ENCODE data around the gene UROC1. TPM values are rescaled to one million over a fixed set of nuclear protein-coding genes. Genes with fewer than 3 reads are reported as not detected.

The UROC1 gene
- total RNA-seq, 1 donor from 2014 or later, result not detected

- Mint-ChIP-seq H3K4me1 (ENCODE audit: low read depth, unreplicated experiment) (peaks cover 6% of the 10 kb centered on the region), H3K36me3 (ENCODE audit: unreplicated experiment) (no peaks in the 10 kb centered on the region), H3K27me3 (ENCODE audit: unreplicated experiment) (no peaks in the 10 kb centered on the region), H3K4me3 (ENCODE audit: unreplicated experiment) (no peak overlapping the region), H3K27ac (ENCODE audit: unreplicated experiment) (no peak overlapping the region), H3K9me3 (ENCODE audit: unreplicated experiment) (no peaks in the 10 kb centered on the region)
- no peak for TF ChIP-seq CTCF (IDR thresholded peaks at IDR 0.05; ENCODE audit: partially characterized antibody, unreplicated experiment)
- no peak for DNase-seq
Measured at GRCh38 chr3:126461450-126462070, 56.0 kb downstream of the UROC1 start.

GRCh38 chr3:126460381-126460780 lies 57.2 kb downstream of the UROC1 start:
- H3K27ac Mint-ChIP-seq (ENCODE audit: unreplicated experiment), result no peak overlapping the region
- no peak for DNase-seq
- no peaks in the 10 kb centered on the region for H3K27me3 Mint-ChIP-seq (ENCODE audit: unreplicated experiment)
- no peaks in the 10 kb centered on the region for H3K9me3 Mint-ChIP-seq (ENCODE audit: unreplicated experiment)
- no peak for TF ChIP-seq CTCF (IDR thresholded peaks at IDR 0.05; ENCODE audit: partially characterized antibody, unreplicated experiment)
- H3K4me3 Mint-ChIP-seq (ENCODE audit: unreplicated experiment), result no peak overlapping the region
- no peaks in the 10 kb centered on the region for H3K36me3 Mint-ChIP-seq (ENCODE audit: unreplicated experiment)
- peaks cover 3% of the 10 kb centered on the region for H3K4me1 Mint-ChIP-seq (ENCODE audit: low read depth, unreplicated experiment)

GRCh38 chr3:126459763-126460127 lies 57.8 kb downstream of the UROC1 start:
- TF ChIP-seq CTCF (IDR thresholded peaks at IDR 0.05; ENCODE audit: partially characterized antibody, unreplicated experiment), result no peak
- no peak overlapping the region for H3K27ac Mint-ChIP-seq (ENCODE audit: unreplicated experiment)
- no peak for DNase-seq
- H3K36me3 Mint-ChIP-seq (ENCODE audit: unreplicated experiment), result no peaks in the 10 kb centered on the region
- no peaks in the 10 kb centered on the region for H3K27me3 Mint-ChIP-seq (ENCODE audit: unreplicated experiment)
- peaks cover 3% of the 10 kb centered on the region for H3K4me1 Mint-ChIP-seq (ENCODE audit: low read depth, unreplicated experiment)
- H3K9me3 Mint-ChIP-seq (ENCODE audit: unreplicated experiment), result no peaks in the 10 kb centered on the region
- H3K4me3 Mint-ChIP-seq (ENCODE audit: unreplicated experiment), result no peak overlapping the region

GRCh38 chr3:126459111-126459762 lies 58.3 kb downstream of the UROC1 start:
- Mint-ChIP-seq H3K9me3 (ENCODE audit: unreplicated experiment) (no peaks in the 10 kb centered on the region), H3K4me1 (ENCODE audit: low read depth, unreplicated experiment) (peaks cover 3% of the 10 kb centered on the region), H3K4me3 (ENCODE audit: unreplicated experiment) (no peak overlapping the region), H3K27ac (ENCODE audit: unreplicated experiment) (no peak overlapping the region), H3K27me3 (ENCODE audit: unreplicated experiment) (no peaks in the 10 kb centered on the region), H3K36me3 (ENCODE audit: unreplicated experiment) (no peaks in the 10 kb centered on the region)
- no peak for TF ChIP-seq CTCF (IDR thresholded peaks at IDR 0.05; ENCODE audit: partially characterized antibody, unreplicated experiment)
- no peak for DNase-seq

GRCh38 chr3:126456766-126457388 lies 60.7 kb downstream of the UROC1 start:
- no peak for TF ChIP-seq CTCF (IDR thresholded peaks at IDR 0.05; ENCODE audit: partially characterized antibody, unreplicated experiment)
- no peaks in the 10 kb centered on the region for H3K36me3 Mint-ChIP-seq (ENCODE audit: unreplicated experiment)
- H3K4me3 Mint-ChIP-seq (ENCODE audit: unreplicated experiment), result no peak overlapping the region
- no peaks in the 10 kb centered on the region for H3K27me3 Mint-ChIP-seq (ENCODE audit: unreplicated experiment)
- H3K4me1 Mint-ChIP-seq (ENCODE audit: low read depth, unreplicated experiment), result peaks cover 1% of the 10 kb centered on the region
- H3K9me3 Mint-ChIP-seq (ENCODE audit: unreplicated experiment), result no peaks in the 10 kb centered on the region
- H3K27ac Mint-ChIP-seq (ENCODE audit: unreplicated experiment), result no peak overlapping the region
- no peak for DNase-seq
